ENCODE results near the gene POLL.

The POLL gene

GRCh38 chr10:101629837-101630632 lies 42.0 kb upstream of the POLL start:
- H3K36me3 ChIP-seq (ENCODE audit: control insufficient read depth, low read length) = peaks cover 59% of the 10 kb centered on the region
- no peak for TF ChIP-seq CTCF (IDR thresholded peaks at IDR 0.05; ENCODE audit: low read depth, low read length, poor library complexity, severe bottlenecking)
- no peak for TF ChIP-seq EZH2phosphoT487 (IDR thresholded peaks at IDR 0.05; ENCODE audit: borderline replicate concordance, low read length)
- no peak overlapping the region for H3K27ac ChIP-seq (ENCODE audit: low read depth, low read length)
- H3K4me2 ChIP-seq (ENCODE audit: low read length) = no peak overlapping the region
- no peak overlapping the region for H3K4me3 ChIP-seq (ENCODE audit: low read length)
- H3K27me3 ChIP-seq (ENCODE audit: control insufficient read depth, low read length) = no peaks in the 10 kb centered on the region
- peaks cover 6% of the 10 kb centered on the region; the same call in 1 of the 2 replicates for H3K4me1 ChIP-seq (ENCODE audit: control insufficient read depth, low read length)
- no peaks in the 10 kb centered on the region for H4K20me1 ChIP-seq (ENCODE audit: control insufficient read depth, insufficient read depth, low read depth, low read length)
- no peaks in the 10 kb centered on the region for H3K9me3 ChIP-seq (ENCODE audit: control insufficient read depth, insufficient read depth, low read length)
- peaks cover 19% of the 10 kb centered on the region for H3K79me2 ChIP-seq (ENCODE audit: control insufficient read depth, low read length)
- no peaks in the 10 kb centered on the region for H3K9me2 ChIP-seq (replicated peaks; ENCODE audit: control insufficient read depth, low read length)
- no peaks in the 10 kb centered on the region for H3F3A ChIP-seq (ENCODE audit: control insufficient read depth, insufficient read depth)

GRCh38 chr10:101625821-101626412 lies 37.9 kb upstream of the POLL start:
- H3K79me2 ChIP-seq (ENCODE audit: control insufficient read depth, low read length) = peaks cover 7% of the 10 kb centered on the region; the same call in 1 of the 2 replicates
- H4K20me1 ChIP-seq (ENCODE audit: control insufficient read depth, insufficient read depth, low read depth, low read length) = no peaks in the 10 kb centered on the region
- no peaks in the 10 kb centered on the region for H3F3A ChIP-seq (ENCODE audit: control insufficient read depth, insufficient read depth)
- H3K9me3 ChIP-seq (ENCODE audit: control insufficient read depth, insufficient read depth, low read length) = no peaks in the 10 kb centered on the region
- peaks cover 60% of the 10 kb centered on the region for H3K36me3 ChIP-seq (ENCODE audit: control insufficient read depth, low read length)
- no peak overlapping the region for H3K27ac ChIP-seq (ENCODE audit: low read depth, low read length)
- no peaks in the 10 kb centered on the region for H3K27me3 ChIP-seq (ENCODE audit: control insufficient read depth, low read length)
- no peaks in the 10 kb centered on the region for H3K9me2 ChIP-seq (replicated peaks; ENCODE audit: control insufficient read depth, low read length)
- no peak overlapping the region for H3K4me3 ChIP-seq (ENCODE audit: low read length)
- H3K4me2 ChIP-seq (ENCODE audit: low read length) = no peak overlapping the region
- TF ChIP-seq EZH2phosphoT487 (IDR thresholded peaks at IDR 0.05; ENCODE audit: borderline replicate concordance, low read length) (no peak), CTCF (IDR thresholded peaks at IDR 0.05; ENCODE audit: low read depth, low read length, poor library complexity, severe bottlenecking) (no peak)
- H3K4me1 ChIP-seq (ENCODE audit: control insufficient read depth, low read length) = peaks cover 15% of the 10 kb centered on the region

GRCh38 chr10:101624526-101625102 lies 36.6 kb upstream of the POLL start:
- Histone ChIP-seq H3K4me3 (ENCODE audit: low read length) (no peak overlapping the region), H4K20me1 (ENCODE audit: control insufficient read depth, insufficient read depth, low read depth, low read length) (no peaks in the 10 kb centered on the region), H3K27me3 (ENCODE audit: control insufficient read depth, low read length) (no peaks in the 10 kb centered on the region), H3K36me3 (ENCODE audit: control insufficient read depth, low read length) (peaks cover 62% of the 10 kb centered on the region), H3K27ac (ENCODE audit: low read depth, low read length) (no peak overlapping the region), H3K4me2 (ENCODE audit: low read length) (no peak overlapping the region), H3K9me3 (ENCODE audit: control insufficient read depth, insufficient read depth, low read length) (no peaks in the 10 kb centered on the region), H3F3A (ENCODE audit: control insufficient read depth, insufficient read depth) (no peaks in the 10 kb centered on the region), H3K4me1 (ENCODE audit: control insufficient read depth, low read length) (peaks cover 23% of the 10 kb centered on the region), H3K9me2 (replicated peaks; ENCODE audit: control insufficient read depth, low read length) (no peaks in the 10 kb centered on the region), H3K79me2 (ENCODE audit: control insufficient read depth, low read length) (no peaks in the 10 kb centered on the region)
- TF ChIP-seq CTCF (IDR thresholded peaks at IDR 0.05; ENCODE audit: low read depth, low read length, poor library complexity, severe bottlenecking) (no peak), EZH2phosphoT487 (IDR thresholded peaks at IDR 0.05; ENCODE audit: borderline replicate concordance, low read length) (no peak)

Data from DOHH2 (cell line).